Activated T-cell treated with anti-CD3 and anti-CD28 coated beads for 4 hours (primary cell): ENCODE data around the gene TRIM60.
"Not testable (repeated sequence)": the region's sequence is repeated elsewhere in the genome, so short reads cannot be mapped to it uniquely, and the experiment has no call there.

ENCODE experiments used
- DNase-seq: peaks from one replicate; pipeline ENCODE4 v3.0.0-alpha.2; 2020

The TRIM60 gene

GRCh38 chr4:165031436-165032211 lies at the start of gene TRIM60:
Gene TRIM60 (plus strand): TSS chr4:165031999. CDS start chr4:165040073, 8,074 bp downstream.
- no peak for DNase-seq

- DNase-seq = no peak
Measured at GRCh38 chr4:164989471-164989870, 42.3 kb upstream of the TRIM60 start.

- DNase-seq = not testable (repeated sequence)
Measured at GRCh38 chr4:164990786-164991185, 41.0 kb upstream of the TRIM60 start.

- not testable (repeated sequence) for DNase-seq
Measured at GRCh38 chr4:164996123-164996522, 35.7 kb upstream of the TRIM60 start.

GRCh38 chr4:164997324-164997723 lies 34.5 kb upstream of the TRIM60 start:
- DNase-seq = no peak

GRCh38 chr4:164997941-164998340 lies 33.9 kb upstream of the TRIM60 start:
- DNase-seq = no peak

GRCh38 chr4:164998526-164999080 lies 33.2 kb upstream of the TRIM60 start:
- not testable (repeated sequence) for DNase-seq

- DNase-seq = not testable (repeated sequence)
Measured at GRCh38 chr4:165001957-165002356, 29.8 kb upstream of the TRIM60 start.

- DNase-seq = no peak
Measured at GRCh38 chr4:165005352-165005925, 26.4 kb upstream of the TRIM60 start.

- no peak for DNase-seq
Measured at GRCh38 chr4:165006456-165006855, 25.3 kb upstream of the TRIM60 start.

GRCh38 chr4:165006886-165007285 lies 24.9 kb upstream of the TRIM60 start:
- DNase-seq = no peak

- DNase-seq = no peak
Measured at GRCh38 chr4:165009493-165010227, 22.1 kb upstream of the TRIM60 start.

GRCh38 chr4:165010487-165010886 lies 21.3 kb upstream of the TRIM60 start:
- DNase-seq = no peak

- no peak for DNase-seq
Measured at GRCh38 chr4:165010991-165011390, 20.8 kb upstream of the TRIM60 start.

GRCh38 chr4:165011403-165011802 lies 20.4 kb upstream of the TRIM60 start:
- DNase-seq = no peak

GRCh38 chr4:165013691-165014090 lies 18.1 kb upstream of the TRIM60 start:
- no peak for DNase-seq

GRCh38 chr4:165016971-165017370 lies 14.8 kb upstream of the TRIM60 start:
- no peak for DNase-seq

- not testable (repeated sequence) for DNase-seq
Measured at GRCh38 chr4:165019995-165020394, 11.8 kb upstream of the TRIM60 start.

GRCh38 chr4:165025782-165026181 lies 6.0 kb upstream of the TRIM60 start:
- DNase-seq = not testable (repeated sequence)

- no peak for DNase-seq
Measured at GRCh38 chr4:165027762-165028402, 3.9 kb upstream of the TRIM60 start.

GRCh38 chr4:165048170-165048569 lies 16.4 kb downstream of the TRIM60 start:
- DNase-seq = no peak

GRCh38 chr4:165052627-165053026 lies 20.8 kb downstream of the TRIM60 start:
- no peak for DNase-seq

- no peak for DNase-seq
Measured at GRCh38 chr4:165053645-165054044, 21.8 kb downstream of the TRIM60 start, which contains the start of gene TRIM75. Gene TRIM75 (plus strand): TSS chr4:165053866. CDS start chr4:165059148, 5,282 bp downstream.
